GM18502 (cell line): Measurements from ENCODE around the gene U2AF2.

Source experiments
- ATAC-seq: cut with Tn5 transposase; IDR thresholded peaks from one replicate; pipeline ENCODE4 v1.9.1; 2021; ENCODE audit warnings: mild to moderate bottlenecking; ENCODE audit not compliant: unreplicated experiment, poor library complexity

U2AF2 gene

GRCh38 chr19:55642153-55643002, 12.5 kb upstream of the U2AF2 start:
- ATAC-seq, result no peak

- no peak for ATAC-seq
Measured at GRCh38 chr19:55643003-55643886, 11.6 kb upstream of the U2AF2 start, which contains the start of gene ZNF581. Gene ZNF581 (plus strand): TSS chr19:55643649. CDS start chr19:55644572, 923 bp downstream.

- no peak for ATAC-seq
Measured at GRCh38 chr19:55643887-55644176, 11.0 kb upstream of the U2AF2 start.

GRCh38 chr19:55644191-55644833, 10.5 kb upstream of the U2AF2 start:
- no peak for ATAC-seq

- no peak for ATAC-seq
Measured at GRCh38 chr19:55644842-55645511, 9.9 kb upstream of the U2AF2 start.

GRCh38 chr19:55645512-55645881, 9.3 kb upstream of the U2AF2 start:
- ATAC-seq, result no peak

GRCh38 chr19:55646889-55647731, 7.7 kb upstream of the U2AF2 start:
- ATAC-seq, result no peak

GRCh38 chr19:55647732-55648584, 6.9 kb upstream of the U2AF2 start, which contains the start of gene CCDC106:
Gene CCDC106 (plus strand): TSS chr19:55648212. CDS start chr19:55649047, 835 bp downstream.
- ATAC-seq, result peak; percentile 34

GRCh38 chr19:55648585-55649267, 6.1 kb upstream of the U2AF2 start:
- no peak for ATAC-seq

- no peak for ATAC-seq
Measured at GRCh38 chr19:55649268-55650125, 5.3 kb upstream of the U2AF2 start.

- no peak for ATAC-seq
Measured at GRCh38 chr19:55650126-55650557, 4.7 kb upstream of the U2AF2 start.

GRCh38 chr19:55650602-55651230, 4.1 kb upstream of the U2AF2 start:
- no peak for ATAC-seq

- ATAC-seq, result no peak
Measured at GRCh38 chr19:55651236-55651635, 3.6 kb upstream of the U2AF2 start.

GRCh38 chr19:55652311-55653128, 2.3 kb upstream of the U2AF2 start:
- ATAC-seq, result no peak

- ATAC-seq, result peak; percentile 43
Measured at GRCh38 chr19:55653651-55654322, 1.0 kb upstream of the U2AF2 start.
